Measurements from ENCODE around the gene PSENEN.

DNA sequence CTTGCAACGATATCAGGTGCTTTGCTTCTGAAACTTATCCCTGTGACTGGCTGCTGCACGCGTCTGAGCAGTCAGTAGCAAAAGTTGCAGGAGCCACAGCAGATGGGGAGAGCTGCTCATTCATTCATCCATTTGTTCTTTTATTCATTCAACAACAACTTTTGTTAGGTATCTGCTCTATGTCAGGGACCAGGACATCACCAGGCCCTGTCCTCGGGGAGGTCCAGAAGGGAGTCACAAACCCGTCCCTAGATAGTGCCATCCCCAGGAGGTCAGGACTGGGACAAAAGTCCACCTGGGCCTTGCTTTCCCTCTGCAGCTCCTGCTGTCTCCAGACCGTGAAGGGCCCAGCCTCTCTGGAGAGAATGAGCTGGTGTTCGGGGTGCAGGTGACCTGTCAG is 32.5 kb downstream of the PSENEN start:
- no peak for TF ChIP-seq POLR2AphosphoS5 (IDR thresholded peaks at IDR 0.05; ENCODE audit: low read depth, low read length)
- TF ChIP-seq, protein P1, sequence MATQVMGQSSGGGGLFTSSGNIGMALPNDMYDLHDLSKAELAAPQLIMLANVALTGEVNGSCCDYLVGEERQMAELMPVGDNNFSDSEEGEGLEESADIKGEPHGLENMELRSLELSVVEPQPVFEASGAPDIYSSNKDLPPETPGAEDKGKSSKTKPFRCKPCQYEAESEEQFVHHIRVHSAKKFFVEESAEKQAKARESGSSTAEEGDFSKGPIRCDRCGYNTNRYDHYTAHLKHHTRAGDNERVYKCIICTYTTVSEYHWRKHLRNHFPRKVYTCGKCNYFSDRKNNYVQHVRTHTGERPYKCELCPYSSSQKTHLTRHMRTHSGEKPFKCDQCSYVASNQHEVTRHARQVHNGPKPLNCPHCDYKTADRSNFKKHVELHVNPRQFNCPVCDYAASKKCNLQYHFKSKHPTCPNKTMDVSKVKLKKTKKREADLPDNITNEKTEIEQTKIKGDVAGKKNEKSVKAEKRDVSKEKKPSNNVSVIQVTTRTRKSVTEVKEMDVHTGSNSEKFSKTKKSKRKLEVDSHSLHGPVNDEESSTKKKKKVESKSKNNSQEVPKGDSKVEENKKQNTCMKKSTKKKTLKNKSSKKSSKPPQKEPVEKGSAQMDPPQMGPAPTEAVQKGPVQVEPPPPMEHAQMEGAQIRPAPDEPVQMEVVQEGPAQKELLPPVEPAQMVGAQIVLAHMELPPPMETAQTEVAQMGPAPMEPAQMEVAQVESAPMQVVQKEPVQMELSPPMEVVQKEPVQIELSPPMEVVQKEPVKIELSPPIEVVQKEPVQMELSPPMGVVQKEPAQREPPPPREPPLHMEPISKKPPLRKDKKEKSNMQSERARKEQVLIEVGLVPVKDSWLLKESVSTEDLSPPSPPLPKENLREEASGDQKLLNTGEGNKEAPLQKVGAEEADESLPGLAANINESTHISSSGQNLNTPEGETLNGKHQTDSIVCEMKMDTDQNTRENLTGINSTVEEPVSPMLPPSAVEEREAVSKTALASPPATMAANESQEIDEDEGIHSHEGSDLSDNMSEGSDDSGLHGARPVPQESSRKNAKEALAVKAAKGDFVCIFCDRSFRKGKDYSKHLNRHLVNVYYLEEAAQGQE (IDR thresholded peaks at IDR 0.05; ENCODE audit: insufficient read depth in 1 of 2, low read depth in 2 of 2, low read length in 2 of 2): no peak
- no peak for TF ChIP-seq TAF1 (IDR thresholded peaks at IDR 0.05; ENCODE audit: borderline replicate concordance, insufficient read depth, low read length)
- no peak for TF ChIP-seq FOXP2 (optimal IDR thresholded peaks at IDR 0.05; ENCODE audit: borderline replicate concordance, extremely low read depth, extremely low read length, insufficient read depth)
